ENCODE results near the gene PSMA4.
A peak's percentile ranks its signal among the peaks of the same experiment; 100 is the strongest.
"Not testable (repeated sequence)": the region's sequence is repeated elsewhere in the genome, so short reads cannot be mapped to it uniquely, and the experiment has no call there.

PSMA4 gene

GRCh38 chr15:78552597-78552996 is 12.4 kb downstream of the PSMA4 start:
- no peak for DNase-seq

- not testable (repeated sequence) for DNase-seq
These were observed 20.0 kb downstream of the PSMA4 start for GRCh38 chr15:78560201-78560600.

- no peak for DNase-seq
These were observed 21.2 kb downstream of the PSMA4 start for GRCh38 chr15:78561490-78561889.

- no peak for DNase-seq
These were observed 22.8 kb downstream of the PSMA4 start for GRCh38 chr15:78563092-78563491.

GRCh38 chr15:78564743-78565096 is 24.5 kb downstream of the PSMA4 start:
- no peak for DNase-seq

GRCh38 chr15:78565097-78565950 is 25.1 kb downstream of the PSMA4 start, which contains the start of gene CHRNA5:
CHRNA5 (plus strand) TSS chr15:78565520; CDS start chr15:78565720, 200 bp downstream.
- DNase-seq: peak; percentile 10 to 66 (median 25)

GRCh38 chr15:78565951-78566774 is 25.9 kb downstream of the PSMA4 start:
- no peak for DNase-seq

- DNase-seq: no peak
These were observed 27.3 kb downstream of the PSMA4 start for GRCh38 chr15:78567531-78567930.

- DNase-seq: no peak
These were observed 30.5 kb downstream of the PSMA4 start for GRCh38 chr15:78570710-78571109.

- DNase-seq: no peak
These were observed 31.1 kb downstream of the PSMA4 start for GRCh38 chr15:78571382-78571781.

GRCh38 chr15:78573416-78573815 is 33.2 kb downstream of the PSMA4 start:
- no peak for DNase-seq

GRCh38 chr15:78574944-78575343 is 34.7 kb downstream of the PSMA4 start:
- DNase-seq: no peak

- no peak for DNase-seq
These were observed 57.3 kb downstream of the PSMA4 start for GRCh38 chr15:78597583-78597982.

GRCh38 chr15:78598348-78598747 is 58.1 kb downstream of the PSMA4 start:
- DNase-seq: no peak

GRCh38 chr15:78599189-78599588 is 58.9 kb downstream of the PSMA4 start:
- no peak for DNase-seq
